ENCODE measurements around the gene NCKIPSD. TPM values are rescaled to one million over a fixed set of nuclear protein-coding genes. Genes with fewer than 3 reads are reported as not detected.

The NCKIPSD gene
- total and polyA plus RNA-seq, 3 experiments from 2014 or later = 11.0 to 30.2 (median 29.2) TPM

GRCh38 chr3:48650723-48651122 lies 35.0 kb downstream of the NCKIPSD start:
- H3K27ac Mint-ChIP-seq = no peak overlapping the region
- no peak overlapping the region for H3K4me3 Mint-ChIP-seq
- ChIA-PET CTCF (no interaction called here), POLR2A (no interaction called here)
- H3K27me3 Mint-ChIP-seq = no peaks in the 10 kb centered on the region
- no peaks in the 10 kb centered on the region for H3K27me3 ChIP-seq (ENCODE audit: insufficient read depth, low read length, poor library complexity, severe bottlenecking)
- H3K4me3 ChIP-seq (ENCODE audit: low read length) = no peak overlapping the region
- H3K4me1 ChIP-seq (ENCODE audit: insufficient read depth, low read length) = peaks cover 6% of the 10 kb centered on the region
- no peaks in the 10 kb centered on the region for H3K9me3 Mint-ChIP-seq
- H3K36me3 ChIP-seq (ENCODE audit: insufficient read depth, low read length) = no peaks in the 10 kb centered on the region
- H3K27ac ChIP-seq (ENCODE audit: low read depth, low read length) = no peak overlapping the region
- DNase-seq = no peak
- no peaks in the 10 kb centered on the region for H3K9me3 ChIP-seq (ENCODE audit: low read length)
- H3K36me3 Mint-ChIP-seq = peaks cover 0 to 24% (median 0%) of the 10 kb centered on the region in 3 donors
- H3K4me1 Mint-ChIP-seq = peaks cover 0 to 9% (median 4%) of the 10 kb centered on the region in 3 donors

GRCh38 chr3:48648188-48648850 lies 37.4 kb downstream of the NCKIPSD start:
- no peak overlapping the region for H3K4me3 ChIP-seq (ENCODE audit: low read length)
- ChIA-PET CTCF (no interaction called here), POLR2A (no interaction called here)
- no peaks in the 10 kb centered on the region for H3K27me3 ChIP-seq (ENCODE audit: insufficient read depth, low read length, poor library complexity, severe bottlenecking)
- no peaks in the 10 kb centered on the region for H3K4me1 Mint-ChIP-seq
- H3K9me3 Mint-ChIP-seq = no peaks in the 10 kb centered on the region
- no peaks in the 10 kb centered on the region for H3K4me1 ChIP-seq (ENCODE audit: insufficient read depth, low read length)
- H3K4me3 Mint-ChIP-seq = no peak overlapping the region
- H3K27ac Mint-ChIP-seq = no peak overlapping the region
- DNase-seq = no peak
- H3K27ac ChIP-seq (ENCODE audit: low read depth, low read length) = no peak overlapping the region
- H3K27me3 Mint-ChIP-seq = no peaks in the 10 kb centered on the region
- peaks cover 0 to 27% (median 0%) of the 10 kb centered on the region in 3 donors for H3K36me3 Mint-ChIP-seq
- H3K9me3 ChIP-seq (ENCODE audit: low read length) = no peaks in the 10 kb centered on the region
- no peaks in the 10 kb centered on the region for H3K36me3 ChIP-seq (ENCODE audit: insufficient read depth, low read length)

- Histone ChIP-seq H3K27ac (ENCODE audit: low read depth, low read length) (no peak overlapping the region), H3K36me3 (ENCODE audit: insufficient read depth, low read length) (no peaks in the 10 kb centered on the region), H3K4me1 (ENCODE audit: insufficient read depth, low read length) (no peaks in the 10 kb centered on the region), H3K4me3 (ENCODE audit: low read length) (no peak overlapping the region), H3K27me3 (ENCODE audit: insufficient read depth, low read length, poor library complexity, severe bottlenecking) (no peaks in the 10 kb centered on the region), H3K9me3 (ENCODE audit: low read length) (no peaks in the 10 kb centered on the region)
- no peaks in the 10 kb centered on the region for H3K9me3 Mint-ChIP-seq
- no peak for DNase-seq
- no peak overlapping the region for H3K27ac Mint-ChIP-seq
- peaks cover 0 to 26% (median 0%) of the 10 kb centered on the region in 3 donors for H3K36me3 Mint-ChIP-seq
- no peak overlapping the region for H3K4me3 Mint-ChIP-seq
- no peaks in the 10 kb centered on the region for H3K4me1 Mint-ChIP-seq
- no peaks in the 10 kb centered on the region for H3K27me3 Mint-ChIP-seq
- CTCF ChIA-PET = no interaction called here
- POLR2A ChIA-PET = no interaction called here
Measured at GRCh38 chr3:48647714-48648113, 38.0 kb downstream of the NCKIPSD start.

GRCh38 chr3:48644898-48645760 lies 40.6 kb downstream of the NCKIPSD start:
- peaks cover 0 to 26% (median 0%) of the 10 kb centered on the region in 3 donors for H3K36me3 Mint-ChIP-seq
- H3K36me3 ChIP-seq (ENCODE audit: insufficient read depth, low read length) = no peaks in the 10 kb centered on the region
- H3K4me1 Mint-ChIP-seq = no peaks in the 10 kb centered on the region
- no peak overlapping the region for H3K4me3 ChIP-seq (ENCODE audit: low read length)
- H3K9me3 ChIP-seq (ENCODE audit: low read length) = no peaks in the 10 kb centered on the region
- CTCF ChIA-PET = interaction anchor here (0.6 to 1.4 kb wide), 2 partner anchors 10 to 22 kb away, joined by 4 to 6 read pairs; partner anchors contain the start of gene SLC26A6
- H3K4me3 Mint-ChIP-seq = no peak overlapping the region
- H3K27me3 Mint-ChIP-seq = no peaks in the 10 kb centered on the region
- no peaks in the 10 kb centered on the region for H3K9me3 Mint-ChIP-seq
- no peaks in the 10 kb centered on the region for H3K4me1 ChIP-seq (ENCODE audit: insufficient read depth, low read length)
- POLR2A ChIA-PET = no interaction called here
- H3K27ac ChIP-seq (ENCODE audit: low read depth, low read length) = no peak overlapping the region
- H3K27ac Mint-ChIP-seq = no peak overlapping the region
- no peak for DNase-seq
- H3K27me3 ChIP-seq (ENCODE audit: insufficient read depth, low read length, poor library complexity, severe bottlenecking) = no peaks in the 10 kb centered on the region

GRCh38 chr3:48642605-48643004 lies 43.1 kb downstream of the NCKIPSD start:
- no peaks in the 10 kb centered on the region for H3K9me3 ChIP-seq (ENCODE audit: low read length)
- Mint-ChIP-seq H3K4me3 (no peak overlapping the region), H3K27ac (no peak overlapping the region), H3K9me3 (no peaks in the 10 kb centered on the region), H3K4me1 (no peaks in the 10 kb centered on the region), H3K27me3 (peaks cover 0 to 1% of the 10 kb centered on the region in 2 donors), H3K36me3 (peaks cover 0 to 25% (median 0%) of the 10 kb centered on the region in 3 donors)
- H3K4me1 ChIP-seq (ENCODE audit: insufficient read depth, low read length) = no peaks in the 10 kb centered on the region
- H3K27ac ChIP-seq (ENCODE audit: low read depth, low read length) = no peak overlapping the region
- H3K4me3 ChIP-seq (ENCODE audit: low read length) = no peak overlapping the region
- CTCF ChIA-PET = no interaction called here
- no peaks in the 10 kb centered on the region for H3K27me3 ChIP-seq (ENCODE audit: insufficient read depth, low read length, poor library complexity, severe bottlenecking)
- no peaks in the 10 kb centered on the region for H3K36me3 ChIP-seq (ENCODE audit: insufficient read depth, low read length)
- POLR2A ChIA-PET = no interaction called here
- no peak for DNase-seq

- Histone ChIP-seq H3K27me3 (ENCODE audit: insufficient read depth, low read length, poor library complexity, severe bottlenecking) (no peaks in the 10 kb centered on the region), H3K27ac (ENCODE audit: low read depth, low read length) (no peak overlapping the region), H3K4me1 (ENCODE audit: insufficient read depth, low read length) (peaks cover 1% of the 10 kb centered on the region), H3K9me3 (ENCODE audit: low read length) (no peaks in the 10 kb centered on the region), H3K36me3 (ENCODE audit: insufficient read depth, low read length) (no peaks in the 10 kb centered on the region), H3K4me3 (ENCODE audit: low read length) (no peak overlapping the region)
- peaks cover 0 to 20% (median 0%) of the 10 kb centered on the region in 3 donors for H3K36me3 Mint-ChIP-seq
- DNase-seq = no peak
- H3K27ac Mint-ChIP-seq = no peak overlapping the region
- ChIA-PET CTCF (interaction anchor here (1.1 kb wide), 1 partner anchor 32 kb away, joined by 3 read pairs; the partner anchor contains the start of gene UQCRC1), POLR2A (no interaction called here)
- peaks cover 0 to 7% (median 4%) of the 10 kb centered on the region in 3 donors for H3K4me1 Mint-ChIP-seq
- peaks cover 0 to 1% of the 10 kb centered on the region in 2 donors for H3K27me3 Mint-ChIP-seq
- H3K9me3 Mint-ChIP-seq = no peaks in the 10 kb centered on the region
- no peak overlapping the region for H3K4me3 Mint-ChIP-seq
Measured at GRCh38 chr3:48641396-48641795, 44.3 kb downstream of the NCKIPSD start.

- H3K27me3 ChIP-seq (ENCODE audit: insufficient read depth, low read length, poor library complexity, severe bottlenecking) = no peaks in the 10 kb centered on the region
- Mint-ChIP-seq H3K27ac (no peak overlapping the region), H3K4me1 (peaks cover 2 to 13% (median 10%) of the 10 kb centered on the region in 3 donors), H3K9me3 (no peaks in the 10 kb centered on the region), H3K4me3 (no peak overlapping the region), H3K27me3 (peaks cover 0 to 1% of the 10 kb centered on the region in 2 donors), H3K36me3 (peaks cover 0 to 23% (median 0%) of the 10 kb centered on the region in 3 donors)
- CTCF ChIA-PET = interaction anchor here (0.6 kb wide), 1 partner anchor 38 kb away, joined by 3 read pairs; no protein-coding TSS in a partner anchor
- H3K9me3 ChIP-seq (ENCODE audit: low read length) = no peaks in the 10 kb centered on the region
- POLR2A ChIA-PET = no interaction called here
- DNase-seq = no peak
- H3K4me3 ChIP-seq (ENCODE audit: low read length) = no peak overlapping the region
- no peak overlapping the region for H3K27ac ChIP-seq (ENCODE audit: low read depth, low read length)
- no peaks in the 10 kb centered on the region for H3K36me3 ChIP-seq (ENCODE audit: insufficient read depth, low read length)
- peaks cover 9% of the 10 kb centered on the region for H3K4me1 ChIP-seq (ENCODE audit: insufficient read depth, low read length)
Measured at GRCh38 chr3:48639944-48640606, 45.6 kb downstream of the NCKIPSD start.
